DMS79 treated with DMSO at 0.1 percent for 48 hours (cell line): ENCODE measurements around the gene DHRS12.
A peak's percentile ranks its signal among the peaks of the same experiment; 100 is the strongest.
"Not testable (repeated sequence)": the region's sequence is repeated elsewhere in the genome, so short reads cannot be mapped to it uniquely, and the experiment has no call there.

ENCODE experiments used
- DNase-seq: peaks from one replicate; lab custom pipeline; 2025; lab: John Stamatoyannopoulos, UW

The DHRS12 gene

GRCh38 chr13:51827254-51827653, 23.3 kb upstream of the DHRS12 start:
- no peak for DNase-seq

GRCh38 chr13:51826606-51827005, 22.6 kb upstream of the DHRS12 start:
- DNase-seq, result no peak

DNA sequence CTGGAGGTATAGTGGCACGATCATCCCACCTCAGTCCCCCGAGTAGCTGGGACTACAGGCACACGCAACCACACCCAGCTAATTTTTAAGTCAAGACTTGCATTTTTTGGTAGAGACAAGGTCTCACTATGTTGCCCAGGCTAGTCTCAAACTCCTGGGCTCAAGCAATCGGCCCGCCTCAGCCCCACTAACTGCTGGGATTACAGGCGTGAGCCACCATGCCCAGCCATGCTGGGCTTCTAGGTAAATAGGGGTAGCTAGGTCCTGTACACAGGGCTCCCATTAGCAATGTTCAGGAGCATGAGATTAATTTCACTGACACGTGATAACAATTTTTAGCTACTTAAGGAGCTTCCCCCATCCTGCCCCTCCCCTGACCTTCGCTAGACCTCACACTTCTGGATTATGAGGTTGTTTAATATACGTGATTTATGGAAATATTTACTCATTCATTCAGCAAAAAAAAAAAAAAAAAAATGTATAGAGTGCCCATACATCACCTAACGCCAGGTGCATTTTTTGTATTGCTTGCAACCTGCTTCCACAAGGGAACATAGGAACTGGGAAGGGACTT, 21.8 kb upstream of the DHRS12 start:
- no peak for DNase-seq

DNA sequence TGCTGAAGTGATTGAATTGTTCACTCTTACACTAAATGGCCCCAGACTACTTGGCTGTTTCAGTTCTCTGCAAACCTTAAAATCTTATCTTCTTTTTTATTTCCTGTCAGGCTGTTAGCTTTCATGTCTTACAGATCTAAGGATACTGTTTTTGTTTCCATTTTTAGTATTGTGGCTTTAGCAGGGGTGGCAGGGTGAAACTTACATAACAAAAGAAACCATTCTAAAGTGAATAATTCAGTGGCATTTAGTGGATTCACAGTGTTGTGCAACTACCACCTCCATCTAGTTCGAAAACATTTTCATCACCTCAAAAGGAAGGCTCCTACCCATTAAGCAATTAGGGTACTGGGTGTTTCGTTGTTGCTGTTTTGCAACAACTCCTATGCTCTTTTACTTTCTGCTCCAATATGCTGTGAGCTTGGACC, 21.2 kb upstream of the DHRS12 start:
- DNase-seq, result no peak

GRCh38 chr13:51824712-51825111, 20.7 kb upstream of the DHRS12 start:
- not testable (repeated sequence) for DNase-seq

DNA sequence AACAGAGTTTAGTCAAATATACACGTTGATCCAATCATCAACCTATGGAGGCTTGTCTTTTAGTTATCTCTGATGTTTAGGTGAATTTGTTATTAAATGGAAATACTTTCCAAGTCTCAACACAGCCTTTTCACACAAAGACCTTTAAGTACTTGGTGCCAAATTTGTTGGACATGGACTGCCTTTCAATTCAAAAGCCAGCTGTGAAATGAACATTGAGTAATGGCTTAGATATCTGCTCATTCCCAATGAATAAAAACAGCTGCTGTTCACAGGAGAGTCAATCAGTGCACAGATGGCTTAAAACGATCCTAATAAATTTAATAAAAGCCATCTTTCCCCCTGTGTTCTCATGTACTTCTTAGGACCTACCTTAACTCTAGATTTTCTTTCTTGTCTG, 19.9 kb upstream of the DHRS12 start:
- no peak for DNase-seq

- DNase-seq, result no peak
These were observed 19.4 kb upstream of the DHRS12 start for GRCh38 chr13:51823359-51823758.

DNA sequence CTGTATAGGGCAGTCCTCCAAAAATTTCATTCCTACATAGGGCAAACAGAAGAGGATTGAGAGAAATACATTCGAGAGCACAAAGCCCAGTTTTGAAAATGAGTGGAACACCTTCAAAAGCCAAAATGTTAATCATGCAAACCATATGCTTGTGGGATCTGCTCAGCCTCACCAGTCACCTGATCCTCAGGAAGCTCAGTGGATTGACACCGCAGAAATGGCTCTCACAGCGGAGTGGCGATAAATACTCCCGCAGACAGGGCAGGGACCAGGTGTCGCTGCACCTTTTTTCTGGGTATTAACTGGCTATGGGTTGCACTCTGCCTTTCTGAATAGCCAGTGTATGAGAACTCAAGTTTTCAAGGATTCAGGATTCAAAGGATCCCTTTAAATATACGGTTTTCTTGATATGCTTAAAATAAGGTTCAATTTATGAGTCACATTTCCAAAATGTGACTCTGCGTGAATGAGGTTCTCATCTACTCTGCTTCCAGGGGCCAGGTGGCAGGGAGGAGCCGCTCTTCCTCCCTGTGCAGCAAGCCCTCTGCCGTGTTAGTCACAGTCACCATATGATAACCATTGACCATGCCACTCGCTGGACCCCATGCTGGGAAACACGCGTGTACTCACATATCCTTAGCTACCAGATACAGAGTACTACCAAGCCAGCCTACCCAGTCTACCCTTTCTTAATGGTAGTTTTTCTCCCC, 18.3 kb upstream of the DHRS12 start:
- no peak for DNase-seq

DNA sequence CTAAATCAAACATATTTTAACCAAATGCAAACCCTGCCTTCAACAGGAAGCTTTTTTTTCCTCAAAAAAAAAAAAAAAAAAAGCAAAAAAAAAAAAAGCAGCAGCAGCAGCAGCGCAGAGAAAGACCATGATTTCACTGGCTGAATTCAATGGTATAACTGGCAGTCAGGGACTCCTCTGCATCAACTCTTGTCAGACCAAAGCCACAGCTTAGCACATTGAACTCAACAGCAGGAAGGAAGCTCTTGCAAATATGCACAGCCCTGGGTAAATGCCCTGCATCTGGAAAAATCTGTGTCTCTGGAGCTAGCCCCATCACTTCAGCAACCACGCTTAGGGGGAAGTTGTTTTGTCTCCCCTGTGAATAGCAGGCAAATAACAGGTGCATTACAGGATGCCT, 17.6 kb upstream of the DHRS12 start:
- DNase-seq, result no peak

DNA sequence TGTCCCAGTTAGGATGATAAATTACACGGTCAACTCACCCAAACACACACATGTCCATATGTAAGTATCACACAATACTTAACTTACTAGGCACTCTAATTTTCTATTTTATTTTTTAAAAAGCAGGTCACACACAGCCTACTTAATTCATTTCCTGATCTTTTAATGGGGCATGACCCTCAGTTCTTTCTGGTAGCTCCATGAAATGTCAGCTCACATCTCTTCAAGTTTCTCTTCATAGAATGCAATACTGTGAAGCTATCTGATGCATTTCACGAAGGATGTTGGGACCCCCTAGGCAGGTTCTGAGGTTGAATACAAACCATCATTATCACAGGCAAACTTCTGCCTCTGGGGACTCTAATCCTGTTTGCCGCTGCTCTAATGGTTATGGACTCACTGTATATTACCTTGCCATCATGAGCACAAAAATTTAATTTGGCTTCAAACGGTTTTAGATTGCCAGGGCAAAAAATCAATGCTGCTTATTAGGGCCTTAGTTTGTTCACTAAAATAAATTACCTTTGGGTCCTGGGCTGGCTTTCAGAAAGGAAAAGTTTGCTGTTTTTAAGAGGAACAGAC, 16.1 kb upstream of the DHRS12 start:
- no peak for DNase-seq

- DNase-seq, result no peak
These were observed 15.6 kb upstream of the DHRS12 start for GRCh38 chr13:51819544-51819943.

GRCh38 chr13:51818781-51819511, 15.0 kb upstream of the DHRS12 start:
- no peak for DNase-seq

- no peak for DNase-seq
These were observed 14.3 kb upstream of the DHRS12 start for GRCh38 chr13:51818276-51818675.

- DNase-seq, result no peak
These were observed 13.8 kb upstream of the DHRS12 start for GRCh38 chr13:51817717-51818116.

GRCh38 chr13:51816604-51817249, 12.8 kb upstream of the DHRS12 start:
- DNase-seq, result no peak

DNA sequence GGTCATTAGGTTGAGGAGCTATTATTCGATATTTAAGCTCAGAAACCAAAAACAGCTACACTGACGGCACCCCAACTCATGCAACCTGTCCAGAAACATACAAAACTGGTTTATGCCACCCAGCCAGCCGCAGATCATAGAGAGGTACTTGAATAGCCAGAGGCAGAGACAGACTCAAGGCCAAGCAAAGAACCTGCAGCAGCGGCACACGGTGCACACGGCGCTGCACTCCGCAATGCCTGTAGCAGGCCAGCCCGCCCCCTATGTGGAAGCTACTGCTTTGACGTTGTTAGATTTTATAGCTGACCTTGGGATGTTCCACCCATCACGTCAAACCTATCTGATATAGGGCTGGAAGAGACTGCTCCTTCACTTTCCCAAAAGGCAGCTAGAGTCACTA, 11.9 kb upstream of the DHRS12 start:
- DNase-seq, result no peak

DNA sequence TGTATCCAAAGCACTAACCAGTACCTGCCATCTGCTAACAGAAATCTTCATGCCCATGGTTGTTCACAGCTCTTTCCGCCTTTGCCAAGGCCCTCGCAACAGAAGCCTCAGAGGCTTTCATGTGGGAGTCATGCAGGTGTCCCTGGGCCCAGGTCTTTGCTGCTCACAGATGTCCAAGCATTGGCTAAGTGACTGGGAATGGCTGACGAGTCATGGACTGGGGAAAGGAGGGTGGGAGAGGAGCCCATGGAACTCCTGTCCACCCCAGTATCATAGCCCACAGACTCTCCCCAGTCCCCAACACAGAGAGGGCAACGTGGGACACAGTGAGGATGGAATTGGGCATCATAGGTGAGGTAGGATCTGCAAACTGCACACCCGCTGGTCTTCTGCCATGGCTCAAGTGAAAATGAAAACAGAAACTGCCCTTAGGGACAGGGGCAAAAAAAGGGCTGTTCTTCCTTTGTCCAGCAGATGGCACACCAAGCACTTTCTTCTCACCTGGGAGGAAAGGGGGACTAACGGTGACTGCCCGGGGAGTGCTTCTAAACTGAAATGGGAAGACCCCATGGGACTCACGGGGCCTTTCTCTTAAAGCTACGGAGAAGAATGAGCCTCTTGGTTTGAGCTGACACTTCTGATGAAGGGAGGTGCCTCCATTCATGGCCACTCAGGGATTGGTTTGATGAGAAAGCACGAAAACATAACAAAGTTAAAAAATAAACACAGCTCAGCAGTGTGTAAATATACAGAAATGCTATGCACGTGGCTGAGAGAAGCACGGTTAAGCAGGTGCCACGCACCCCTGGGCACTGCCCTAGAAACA, 11.1 kb upstream of the DHRS12 start:
- DNase-seq, result peak; percentile 44

DNA sequence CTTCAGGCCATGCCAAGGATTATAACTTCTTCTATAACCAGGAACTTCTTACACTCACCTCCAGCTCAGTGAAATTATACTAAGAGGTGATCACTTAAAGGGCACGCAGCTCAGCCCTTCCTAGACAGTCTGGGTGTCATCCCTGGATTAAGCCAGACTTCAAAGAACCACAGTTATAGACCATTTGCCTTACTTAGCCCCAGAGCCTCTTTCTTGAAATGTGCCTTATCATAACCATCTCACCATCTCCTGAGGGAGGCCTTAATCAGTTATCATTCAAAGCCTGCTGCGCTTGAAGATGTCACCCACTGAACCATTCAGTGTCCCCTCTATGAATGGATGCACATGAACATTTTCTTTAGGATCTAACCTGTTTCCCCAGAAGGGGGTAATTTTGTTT, 10.1 kb upstream of the DHRS12 start:
- no peak for DNase-seq

DNA sequence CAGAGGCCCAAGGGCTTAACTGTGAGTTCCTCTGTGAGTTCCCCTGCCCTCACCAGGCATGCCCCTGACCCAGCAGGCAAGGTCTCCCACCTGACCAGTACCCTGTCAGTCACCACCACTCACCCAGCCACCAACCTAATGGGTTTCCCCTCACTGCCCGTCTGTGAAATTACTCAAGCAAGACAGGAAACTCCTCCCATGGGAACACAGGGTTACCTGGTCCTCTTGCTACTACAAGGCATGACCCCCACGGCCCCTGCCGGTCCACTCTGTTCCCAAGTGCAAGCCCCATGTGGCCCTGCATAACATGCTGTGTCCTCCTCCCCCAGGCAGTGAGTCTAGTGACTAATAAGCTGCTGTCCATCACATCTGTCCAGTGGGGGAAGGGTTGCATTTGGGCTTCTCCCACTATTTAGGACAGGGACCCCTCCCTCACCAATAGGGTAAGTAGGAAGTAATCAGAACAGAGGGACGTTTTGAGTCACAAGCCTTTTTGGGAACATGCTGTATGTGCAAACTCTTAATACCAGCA, 8.0 kb upstream of the DHRS12 start:
- DNase-seq, result no peak

- no peak for DNase-seq
These were observed 7.1 kb upstream of the DHRS12 start for GRCh38 chr13:51811046-51811445.

GRCh38 chr13:51808811-51809210, 4.8 kb upstream of the DHRS12 start:
- no peak for DNase-seq
